Loucy (cell line): Measurements from ENCODE around the gene RTBDN.

ENCODE experiments used
- CTCF ChIP-seq: fragments of 200-600 bp; sonication (generic); conservative IDR thresholded peaks from 2 replicates; pipeline ENCODE4 v1.5.1; 2014; ENCODE audit warnings: mild to moderate bottlenecking, antibody characterized with exemption, low read length
- EZH2phosphoT487 ChIP-seq: fragments of 200-600 bp; IDR thresholded peaks from 2 replicates; pipeline ENCODE4 v1.6.1; 2018; ENCODE audit warnings: antibody characterized with exemption, mild to moderate bottlenecking, moderate library complexity, borderline replicate concordance

- no peak for TF ChIP-seq CTCF
- no peak for TF ChIP-seq EZH2phosphoT487
These were observed 51.7 kb downstream of the RTBDN start for GRCh38 chr19:12782424-12783290.
